CD14-positive monocyte (primary cell): ENCODE results near the gene SNN. TPM values are rescaled to one million over a fixed set of nuclear protein-coding genes. Genes with fewer than 3 reads are reported as not detected.

ENCODE experiments used
- DNase-seq, 3 donors: peaks; one replicate each; pipeline ENCODE4 v3.0.0-alpha.2; 2011 to 2022
- H2AFZ ChIP-seq: 2 replicates; pipeline ENCODE4 v1.6.0; 2012; ENCODE audit warnings: mild to moderate bottlenecking, low read depth, low read length, inconsistent platforms; ENCODE audit not compliant: insufficient read depth, poor library complexity, severe bottlenecking
- H3K27ac ChIP-seq, 2 donors: 1 replicate in 1 of 2; 2 replicates in 1 of 2; pipeline ENCODE4 v1.5.1; 2012 to 2013; ENCODE audit warnings: low read length in 2 of 2, control low read depth in 1 of 2, inconsistent platforms in 1 of 2, low read depth in 1 of 2, mild to moderate bottlenecking in 1 of 2
- H3K27me3 ChIP-seq, 2 donors: one replicate each; pipeline versions ENCODE4 v1.6.0 to v1.6.1; 2011 to 2013; ENCODE audit warnings: low read length in 2 of 2; ENCODE audit not compliant: control insufficient read depth in 2 of 2, insufficient read depth in 2 of 2
- H3K36me3 ChIP-seq, 2 donors: replicated peaks in 1 of 2; 1 replicate in 1 of 2; 2 replicates in 1 of 2; pipeline versions ENCODE4 v1.5.1 to v1.6.1; 2012 to 2013; ENCODE audit warnings: low read length in 2 of 2, control low read depth in 1 of 2, inconsistent platforms in 1 of 2, mild to moderate bottlenecking in 1 of 2; ENCODE audit not compliant: insufficient read depth in 2 of 2, control insufficient read depth in 1 of 2
- H3K4me1 ChIP-seq, 2 donors: 1 replicate in 1 of 2; 2 replicates in 1 of 2; pipeline versions ENCODE4 v1.5.1 to v1.6.1; 2012 to 2013; ENCODE audit warnings: low read length in 2 of 2, control low read depth in 1 of 2, inconsistent platforms in 1 of 2, mild to moderate bottlenecking in 1 of 2, moderate library complexity in 1 of 2; ENCODE audit not compliant: insufficient read depth in 2 of 2, control insufficient read depth in 1 of 2
- H3K4me2 ChIP-seq: replicated peaks from 2 replicates; pipeline ENCODE3; 2012; ENCODE audit warnings: low read length, moderate library complexity, mild to moderate bottlenecking; ENCODE audit not compliant: poor library complexity, severe bottlenecking; ENCODE audit errors: extremely low read depth
- H3K4me3 ChIP-seq, 3 experiments: fragments of 200-600 bp in 1 of 3; sonication (generic) in 1 of 3; replicated peaks in 1 of 3; 1 replicate in 2 of 3; 2 replicates in 1 of 3; pipeline ENCODE4 v1.5.1; 2011 to 2013; ENCODE audit warnings: low read length in 3 of 3, mild to moderate bottlenecking in 3 of 3, control low read depth in 2 of 3, low read depth in 2 of 3, inconsistent platforms in 1 of 3, moderate library complexity in 1 of 3
- H3K79me2 ChIP-seq: 2 replicates; pipeline ENCODE4 v1.6.0; 2012; ENCODE audit warnings: mild to moderate bottlenecking, control low read depth, inconsistent platforms, low read length, moderate library complexity; ENCODE audit not compliant: insufficient read depth
- H3K9ac ChIP-seq: 2 replicates; pipeline ENCODE4 v1.6.0; 2017; ENCODE audit warnings: low read length, mild to moderate bottlenecking; ENCODE audit not compliant: insufficient read depth, poor library complexity, severe bottlenecking
- H3K9me3 ChIP-seq, 2 donors: replicated peaks in 1 of 2; 1 replicate in 1 of 2; 2 replicates in 1 of 2; pipeline versions ENCODE4 v1.5.1 to v1.6.1; 2012 to 2013; ENCODE audit warnings: low read length in 2 of 2, control low read depth in 1 of 2; ENCODE audit not compliant: control insufficient read depth in 1 of 2, insufficient read depth in 1 of 2
- H4K20me1 ChIP-seq: 2 replicates; pipeline ENCODE4 v1.6.0; 2012; ENCODE audit warnings: mild to moderate bottlenecking, low read length, control low read depth, moderate library complexity; ENCODE audit not compliant: insufficient read depth
- H3K27ac Mint-ChIP-seq, 7 donors: one replicate each; pipeline ENCODE4 v1.8.0; 2020; ENCODE audit warnings: mild to moderate bottlenecking in 7 of 7, mixed read lengths in 7 of 7, moderate library complexity in 6 of 7, inconsistent platforms in 2 of 7
- H3K27me3 Mint-ChIP-seq, 3 donors: one replicate each; pipeline ENCODE4 v1.8.0; 2021 to 2022; ENCODE audit warnings: low read depth in 3 of 3, mild to moderate bottlenecking in 3 of 3, mixed read lengths in 3 of 3, moderate library complexity in 3 of 3, inconsistent platforms in 1 of 3
- H3K36me3 Mint-ChIP-seq, 2 donors: one replicate each; pipeline ENCODE4 v1.8.0; 2020; ENCODE audit warnings: mixed read lengths in 2 of 2, inconsistent platforms in 1 of 2, mild to moderate bottlenecking in 1 of 2
- H3K4me1 Mint-ChIP-seq: one replicate; pipeline ENCODE4 v1.8.0; 2020; ENCODE audit warnings: mild to moderate bottlenecking, mixed read lengths
- H3K4me3 Mint-ChIP-seq, 2 donors: one replicate each; pipeline ENCODE4 v1.8.0; 2020; ENCODE audit warnings: mild to moderate bottlenecking in 2 of 2, mixed read lengths in 2 of 2, moderate library complexity in 1 of 2
- H3K9me3 Mint-ChIP-seq, 7 donors: one replicate each; pipeline ENCODE4 v1.8.0; 2020 to 2022; ENCODE audit warnings: mixed read lengths in 7 of 7, mild to moderate bottlenecking in 6 of 7, moderate library complexity in 6 of 7, inconsistent platforms in 2 of 7
- WGBS: methylation state at CpG from one replicate; pipeline ENCODE4 v1.1.5; 2013; ENCODE audit warnings: missing lambda C conversion rate; ENCODE audit not compliant: insufficient coverage; 5-methylcytosine and 5-hydroxymethylcytosine counted together
- intact Hi-C, 2 donors: fragments of 100-400 bp; cut with micrococcal nuclease; formaldehyde crosslinking; loops; one replicate each; pipeline versions ENCODE4 v1.15.0 to v1.15.1; 2023
- polyA plus RNA-seq, 3 donors: library from polyadenylated mRNA; depleted of rRNA in 1 of 3; unstranded in 2 of 3; stranded (reverse) in 1 of 3; fragments of 300-500 nt in 2 of 3; fragments of >200 nt in 1 of 3; fragmentation: Illumina TruSeq in 2 of 3; gene quantifications; 1 replicate in 2 of 3; 2 replicates in 1 of 3; pipeline ENCODE4 v1.2.3, GENCODE V29; 2012 to 2021
- TF ChIP-seq, protein P1 (sequence below): fragments of 200-600 bp; IDR thresholded peaks from one replicate; pipeline ENCODE4 v1.8.0; 2022; ENCODE audit warnings: antibody characterized with exemption, mild to moderate bottlenecking

The SNN gene
- polyA plus RNA-seq, 3 donors: 89.4 to 111 (median 91.7) TPM

- Histone ChIP-seq H3K9ac (no peak overlapping the region), H3K27ac (no peak overlapping the region), H2AFZ (no peak overlapping the region), H3K79me2 (peaks cover 44% of the 10 kb centered on the region), H3K4me2 (no peak overlapping the region), H3K9me3 (no peaks in the 10 kb centered on the region), H4K20me1 (peaks cover 46% of the 10 kb centered on the region), H3K4me3 (no peak overlapping the region), H3K27me3 (no peaks in the 10 kb centered on the region), H3K36me3 (peaks cover 51 to 97% of the 10 kb centered on the region in 2 donors), H3K4me1 (no peaks in the 10 kb centered on the region)
- peaks cover 71 to 83% of the 10 kb centered on the region in 2 donors for H3K36me3 Mint-ChIP-seq
- peaks cover 0 to 2% (median 0%) of the 10 kb centered on the region in 3 donors for H3K27me3 Mint-ChIP-seq
- TF ChIP-seq, protein P1, sequence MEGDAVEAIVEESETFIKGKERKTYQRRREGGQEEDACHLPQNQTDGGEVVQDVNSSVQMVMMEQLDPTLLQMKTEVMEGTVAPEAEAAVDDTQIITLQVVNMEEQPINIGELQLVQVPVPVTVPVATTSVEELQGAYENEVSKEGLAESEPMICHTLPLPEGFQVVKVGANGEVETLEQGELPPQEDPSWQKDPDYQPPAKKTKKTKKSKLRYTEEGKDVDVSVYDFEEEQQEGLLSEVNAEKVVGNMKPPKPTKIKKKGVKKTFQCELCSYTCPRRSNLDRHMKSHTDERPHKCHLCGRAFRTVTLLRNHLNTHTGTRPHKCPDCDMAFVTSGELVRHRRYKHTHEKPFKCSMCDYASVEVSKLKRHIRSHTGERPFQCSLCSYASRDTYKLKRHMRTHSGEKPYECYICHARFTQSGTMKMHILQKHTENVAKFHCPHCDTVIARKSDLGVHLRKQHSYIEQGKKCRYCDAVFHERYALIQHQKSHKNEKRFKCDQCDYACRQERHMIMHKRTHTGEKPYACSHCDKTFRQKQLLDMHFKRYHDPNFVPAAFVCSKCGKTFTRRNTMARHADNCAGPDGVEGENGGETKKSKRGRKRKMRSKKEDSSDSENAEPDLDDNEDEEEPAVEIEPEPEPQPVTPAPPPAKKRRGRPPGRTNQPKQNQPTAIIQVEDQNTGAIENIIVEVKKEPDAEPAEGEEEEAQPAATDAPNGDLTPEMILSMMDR: no peak
- no peaks in the 10 kb centered on the region for H3K4me1 Mint-ChIP-seq
- no peaks in the 10 kb centered on the region for H3K9me3 Mint-ChIP-seq
- intact Hi-C loops: no loop called here
- DNase-seq: no peak
- no peak overlapping the region for H3K27ac Mint-ChIP-seq
- 92% methylated on average over 2 of the region's 4 CpGs for WGBS
- no peak overlapping the region for H3K4me3 Mint-ChIP-seq
Observed at GRCh38 chr16:11707679-11708197, 39.5 kb downstream of the SNN start.

DNA sequence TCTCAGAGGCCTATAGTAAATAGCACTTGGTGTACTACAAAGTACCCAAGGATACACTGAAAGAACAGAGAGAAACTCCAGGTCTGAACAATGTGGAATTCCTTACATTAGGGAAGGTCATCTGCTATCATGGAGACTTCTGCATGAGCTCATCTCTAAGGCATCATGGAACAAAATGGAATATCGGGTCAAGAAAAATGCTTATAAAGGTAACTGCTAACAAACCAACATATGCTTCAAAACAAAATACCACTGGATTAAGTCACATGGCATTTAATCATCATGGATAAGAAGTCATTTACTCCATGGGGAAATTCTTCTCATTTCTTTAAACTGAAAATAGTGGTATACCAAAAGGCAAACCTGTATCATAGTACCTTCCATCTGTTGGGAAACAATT, 40.2 kb downstream of the SNN start:
- no CpG with 5 or more reads among the region's 1 CpG for WGBS
- no peak overlapping the region for H2AFZ ChIP-seq
- peaks cover 37% of the 10 kb centered on the region for H3K79me2 ChIP-seq
- DNase-seq: no peak
- H3K27ac ChIP-seq: no peak overlapping the region
- Mint-ChIP-seq H3K9me3 (no peaks in the 10 kb centered on the region), H3K36me3 (peaks cover 68 to 85% of the 10 kb centered on the region in 2 donors), H3K27ac (no peak overlapping the region), H3K4me3 (no peak overlapping the region), H3K27me3 (peaks cover 0 to 2% (median 0%) of the 10 kb centered on the region in 3 donors), H3K4me1 (no peaks in the 10 kb centered on the region)
- H4K20me1 ChIP-seq: peaks cover 42% of the 10 kb centered on the region
- intact Hi-C loops: no loop called here
- H3K27me3 ChIP-seq: no peaks in the 10 kb centered on the region
- TF ChIP-seq, protein P1: no peak
- no peaks in the 10 kb centered on the region for H3K4me1 ChIP-seq
- H3K4me2 ChIP-seq: no peak overlapping the region
- H3K36me3 ChIP-seq: peaks cover 48 to 98% of the 10 kb centered on the region in 2 donors
- H3K9ac ChIP-seq: no peak overlapping the region
- no peak overlapping the region for H3K4me3 ChIP-seq
- no peaks in the 10 kb centered on the region for H3K9me3 ChIP-seq
